22Rv1 (cell line): ENCODE data around the gene TP53RK.

Experiments
- H3K27ac ChIP-seq: fragments of 450-650 bp; 2 replicates; pipeline ENCODE4 v1.5.1; 2017
- CTCF ChIP-seq: fragments of 450-650 bp; IDR thresholded peaks from 2 replicates; pipeline ENCODE4 v1.5.1; 2017; ENCODE audit warnings: mild to moderate bottlenecking
- ZFX ChIP-seq: fragments of 450-650 bp; IDR thresholded peaks from 2 replicates; pipeline ENCODE4 v1.6.1; 2017; ENCODE audit warnings: antibody characterized with exemption, borderline replicate concordance

Gene TP53RK

GRCh38 chr20:46640536-46641311, 48.5 kb downstream of the TP53RK start:
- TF ChIP-seq CTCF, result no peak
- no peak for TF ChIP-seq ZFX
- no peak overlapping the region for H3K27ac ChIP-seq

GRCh38 chr20:46640044-46640443, 49.2 kb downstream of the TP53RK start:
- H3K27ac ChIP-seq, result no peak overlapping the region
- TF ChIP-seq CTCF (no peak), ZFX (no peak)

- no peak overlapping the region for H3K27ac ChIP-seq
- no peak for TF ChIP-seq ZFX
- no peak for TF ChIP-seq CTCF
Measured at GRCh38 chr20:46639587-46639986, 49.7 kb downstream of the TP53RK start.

GRCh38 chr20:46638898-46639274, 50.4 kb downstream of the TP53RK start:
- no peak for TF ChIP-seq CTCF
- no peak for TF ChIP-seq ZFX
- no peak overlapping the region for H3K27ac ChIP-seq

GRCh38 chr20:46638134-46638897, 50.9 kb downstream of the TP53RK start:
- TF ChIP-seq CTCF, result no peak
- TF ChIP-seq ZFX, result no peak
- no peak overlapping the region for H3K27ac ChIP-seq

- H3K27ac ChIP-seq, result no peak overlapping the region
- no peak for TF ChIP-seq CTCF
- TF ChIP-seq ZFX, result no peak
Measured at GRCh38 chr20:46637427-46638133, 51.7 kb downstream of the TP53RK start.
